ENCODE results near the gene SASH1. TPM values are rescaled to one million over a fixed set of nuclear protein-coding genes. Genes with fewer than 3 reads are reported as not detected.

Gene SASH1
- total RNA-seq, 1 experiment from 2014 or later = 27.4 TPM

GRCh38 chr6:148452876-148453275 lies 110.2 kb downstream of the SASH1 start:
- Mint-ChIP-seq H3K27me3 (ENCODE audit: low read depth) (no peaks in the 10 kb centered on the region), H3K4me3 (no peak overlapping the region), H3K4me1 (peaks cover 19% of the 10 kb centered on the region), H3K27ac (no peak overlapping the region), H3K9me3 (no peaks in the 10 kb centered on the region), H3K36me3 (0 out of 2 replicates have a peak, but pooled peaks cover 3% of the 10 kb centered on the region)
- ATAC-seq (no peak), DNase-seq (ENCODE audit: low spot score) (no peak)
- ChIA-PET POLR2A (no interaction called here), CTCF (interaction anchor here (0.6 to 0.9 kb wide), 2 partner anchors 11 to 273 kb away, joined by 3 read pairs; no protein-coding TSS in a partner anchor)
- TF ChIP-seq NFE2L1 (CRISPR knock-in tag; IDR thresholded peaks at IDR 0.05) (no peak), SMAD3 (CRISPR knock-in tag; IDR thresholded peaks at IDR 0.05; ENCODE audit: borderline replicate concordance) (no peak), CBFB (CRISPR knock-in tag; IDR thresholded peaks at IDR 0.05; ENCODE audit: low read depth) (no peak), ZBTB43 (CRISPR knock-in tag; IDR thresholded peaks at IDR 0.05) (no peak), ZMAT4 (CRISPR knock-in tag; IDR thresholded peaks at IDR 0.05) (no peak)
- TF ChIP-seq, protein P1, sequence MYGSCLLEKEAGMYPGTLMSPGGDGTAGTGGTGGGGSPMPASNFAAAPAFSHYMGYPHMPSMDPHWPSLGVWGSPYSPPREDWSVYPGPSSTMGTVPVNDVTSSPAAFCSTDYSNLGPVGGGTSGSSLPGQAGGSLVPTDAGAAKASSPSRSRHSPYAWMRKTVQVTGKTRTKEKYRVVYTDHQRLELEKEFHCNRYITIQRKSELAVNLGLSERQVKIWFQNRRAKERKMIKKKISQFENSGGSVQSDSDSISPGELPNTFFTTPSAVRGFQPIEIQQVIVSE (CRISPR knock-in tag; IDR thresholded peaks at IDR 0.05; ENCODE audit: borderline replicate concordance) = no peak
- TF ChIP-seq, protein P2, sequence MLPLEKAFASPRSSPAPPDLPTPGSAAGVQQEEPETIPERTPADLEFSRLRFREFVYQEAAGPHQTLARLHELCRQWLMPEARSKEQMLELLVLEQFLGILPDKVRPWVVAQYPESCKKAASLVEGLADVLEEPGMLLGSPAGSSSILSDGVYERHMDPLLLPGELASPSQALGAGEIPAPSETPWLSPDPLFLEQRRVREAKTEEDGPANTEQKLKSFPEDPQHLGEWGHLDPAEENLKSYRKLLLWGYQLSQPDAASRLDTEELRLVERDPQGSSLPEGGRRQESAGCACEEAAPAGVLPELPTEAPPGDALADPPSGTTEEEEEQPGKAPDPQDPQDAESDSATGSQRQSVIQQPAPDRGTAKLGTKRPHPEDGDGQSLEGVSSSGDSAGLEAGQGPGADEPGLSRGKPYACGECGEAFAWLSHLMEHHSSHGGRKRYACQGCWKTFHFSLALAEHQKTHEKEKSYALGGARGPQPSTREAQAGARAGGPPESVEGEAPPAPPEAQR (CRISPR knock-in tag; IDR thresholded peaks at IDR 0.05) = no peak
- TF ChIP-seq, protein P3, sequence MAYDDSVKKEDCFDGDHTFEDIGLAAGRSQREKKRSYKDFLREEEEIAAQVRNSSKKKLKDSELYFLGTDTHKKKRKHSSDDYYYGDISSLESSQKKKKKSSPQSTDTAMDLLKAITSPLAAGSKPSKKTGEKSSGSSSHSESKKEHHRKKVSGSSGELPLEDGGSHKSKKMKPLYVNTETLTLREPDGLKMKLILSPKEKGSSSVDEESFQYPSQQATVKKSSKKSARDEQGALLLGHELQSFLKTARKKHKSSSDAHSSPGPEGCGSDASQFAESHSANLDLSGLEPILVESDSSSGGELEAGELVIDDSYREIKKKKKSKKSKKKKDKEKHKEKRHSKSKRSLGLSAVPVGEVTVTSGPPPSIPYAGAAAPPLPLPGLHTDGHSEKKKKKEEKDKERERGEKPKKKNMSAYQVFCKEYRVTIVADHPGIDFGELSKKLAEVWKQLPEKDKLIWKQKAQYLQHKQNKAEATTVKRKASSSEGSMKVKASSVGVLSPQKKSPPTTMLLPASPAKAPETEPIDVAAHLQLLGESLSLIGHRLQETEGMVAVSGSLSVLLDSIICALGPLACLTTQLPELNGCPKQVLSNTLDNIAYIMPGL (CRISPR knock-in tag; IDR thresholded peaks at IDR 0.05) = no peak

DNA sequence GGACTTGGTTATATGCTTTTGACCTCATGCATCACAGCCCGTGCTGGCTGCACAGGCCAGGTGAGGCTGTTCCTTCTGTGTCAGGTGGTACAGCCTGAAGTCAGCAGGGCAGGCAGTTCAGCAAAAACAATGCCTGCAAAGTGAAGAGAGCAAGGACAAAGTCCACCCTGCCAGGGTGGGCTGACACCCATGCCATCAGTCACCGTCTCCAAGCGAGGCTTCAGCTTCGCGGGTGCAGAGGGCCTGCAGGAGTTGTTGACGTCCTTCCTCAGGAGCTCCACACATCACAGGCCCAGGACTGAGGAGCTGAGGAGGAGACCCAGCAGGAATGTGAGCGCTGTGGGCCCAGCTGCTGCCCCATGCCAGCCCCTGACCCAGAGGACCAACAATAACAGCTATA lies 111.3 kb downstream of the SASH1 start:
- Mint-ChIP-seq H3K27ac (no peak overlapping the region), H3K27me3 (ENCODE audit: low read depth) (no peaks in the 10 kb centered on the region), H3K4me1 (peaks cover 9% of the 10 kb centered on the region; the same call in 1 of the 2 replicates), H3K4me3 (no peak overlapping the region), H3K36me3 (0 out of 2 replicates have a peak, but pooled peaks cover 3% of the 10 kb centered on the region), H3K9me3 (no peaks in the 10 kb centered on the region)
- POLR2A ChIA-PET = no interaction called here
- DNase-seq (ENCODE audit: low spot score) (no peak), ATAC-seq (no peak)
- CTCF ChIA-PET = interaction anchor here (0.8 kb wide), 1 partner anchor 274 kb away, joined by 3 read pairs; no protein-coding TSS in a partner anchor
- TF ChIP-seq ZNF121 (CRISPR knock-in tag; IDR thresholded peaks at IDR 0.05) (no peak), E2F4 (CRISPR knock-in tag; IDR thresholded peaks at IDR 0.05; ENCODE audit: borderline replicate concordance, low read depth) (no peak), OVOL2 (CRISPR knock-in tag; IDR thresholded peaks at IDR 0.05; ENCODE audit: borderline replicate concordance) (no peak), CREM (CRISPR knock-in tag; IDR thresholded peaks at IDR 0.05) (no peak)
- TF ChIP-seq, protein P4, sequence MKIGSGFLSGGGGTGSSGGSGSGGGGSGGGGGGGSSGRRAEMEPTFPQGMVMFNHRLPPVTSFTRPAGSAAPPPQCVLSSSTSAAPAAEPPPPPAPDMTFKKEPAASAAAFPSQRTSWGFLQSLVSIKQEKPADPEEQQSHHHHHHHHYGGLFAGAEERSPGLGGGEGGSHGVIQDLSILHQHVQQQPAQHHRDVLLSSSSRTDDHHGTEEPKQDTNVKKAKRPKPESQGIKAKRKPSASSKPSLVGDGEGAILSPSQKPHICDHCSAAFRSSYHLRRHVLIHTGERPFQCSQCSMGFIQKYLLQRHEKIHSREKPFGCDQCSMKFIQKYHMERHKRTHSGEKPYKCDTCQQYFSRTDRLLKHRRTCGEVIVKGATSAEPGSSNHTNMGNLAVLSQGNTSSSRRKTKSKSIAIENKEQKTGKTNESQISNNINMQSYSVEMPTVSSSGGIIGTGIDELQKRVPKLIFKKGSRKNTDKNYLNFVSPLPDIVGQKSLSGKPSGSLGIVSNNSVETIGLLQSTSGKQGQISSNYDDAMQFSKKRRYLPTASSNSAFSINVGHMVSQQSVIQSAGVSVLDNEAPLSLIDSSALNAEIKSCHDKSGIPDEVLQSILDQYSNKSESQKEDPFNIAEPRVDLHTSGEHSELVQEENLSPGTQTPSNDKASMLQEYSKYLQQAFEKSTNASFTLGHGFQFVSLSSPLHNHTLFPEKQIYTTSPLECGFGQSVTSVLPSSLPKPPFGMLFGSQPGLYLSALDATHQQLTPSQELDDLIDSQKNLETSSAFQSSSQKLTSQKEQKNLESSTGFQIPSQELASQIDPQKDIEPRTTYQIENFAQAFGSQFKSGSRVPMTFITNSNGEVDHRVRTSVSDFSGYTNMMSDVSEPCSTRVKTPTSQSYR (CRISPR knock-in tag; IDR thresholded peaks at IDR 0.05) = no peak

All from WTC11 (cell line).